Hematopoietic multipotent progenitor cell treated with erythropoietin and hydrocortisone succinate and interleukin-3 and kit ligand, for 15 days (in vitro differentiated cells): ENCODE data around the gene RNF166.
"Not testable (repeated sequence)": the region's sequence is repeated elsewhere in the genome, so short reads cannot be mapped to it uniquely, and the experiment has no call there.

Experiments
- DNase-seq: peaks from one replicate; pipeline ENCODE4 v3.0.0-alpha.2; 2015; ENCODE audit warnings: low spot score

Gene RNF166

DNA sequence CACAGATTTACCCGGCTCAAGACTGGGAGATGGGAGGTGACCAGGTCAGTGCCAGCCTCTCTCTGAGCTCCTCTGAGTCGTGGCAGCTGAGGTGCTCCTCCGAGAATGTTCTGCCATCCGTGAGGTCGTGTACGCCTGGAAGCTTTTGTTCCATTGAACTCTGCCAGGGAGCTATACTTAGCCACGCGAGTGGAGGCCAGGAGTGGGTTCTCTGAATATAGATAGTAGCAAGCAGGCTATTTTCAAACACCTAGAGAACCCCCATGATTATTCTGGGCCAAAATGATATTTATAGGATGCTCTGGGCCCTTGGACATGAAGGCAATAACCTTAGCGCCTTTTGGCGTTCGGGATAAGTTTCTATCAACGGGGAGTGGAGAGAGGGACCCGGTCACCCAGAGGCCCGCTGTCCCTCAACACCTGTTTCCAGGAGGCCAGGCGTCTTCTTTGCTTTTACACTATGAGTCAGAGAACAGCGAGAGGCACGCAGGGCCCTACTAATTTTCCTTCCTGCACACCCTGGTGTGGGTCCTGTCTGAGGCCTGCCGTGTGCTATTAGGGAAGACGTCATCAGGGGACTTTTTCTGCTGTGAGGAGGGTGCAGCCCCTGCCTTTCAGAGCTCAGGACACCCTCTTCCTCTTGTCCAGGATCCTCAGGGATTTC, 32.4 kb downstream of the RNF166 start:
- DNase-seq = no peak

DNA sequence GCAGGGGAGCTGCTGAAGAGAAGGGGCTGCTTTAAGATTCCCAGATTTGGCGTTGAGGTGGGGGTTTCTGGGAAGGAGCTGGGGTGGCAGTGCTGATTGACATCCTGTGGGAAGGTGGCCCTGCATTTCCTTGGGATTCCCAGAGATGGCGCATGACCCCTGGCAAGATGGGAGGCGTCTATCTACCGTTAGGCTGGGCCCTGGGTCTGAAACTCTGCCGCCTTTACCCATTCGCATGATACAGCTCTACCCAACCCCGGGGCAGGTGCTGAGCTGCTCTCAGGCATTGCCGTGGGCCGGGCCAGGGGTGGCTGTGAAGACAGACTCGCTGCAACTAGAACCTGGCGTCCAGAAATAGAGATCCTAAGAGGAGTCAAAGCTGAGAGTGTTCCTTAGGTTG, 33.4 kb downstream of the RNF166 start:
- no peak for DNase-seq

DNA sequence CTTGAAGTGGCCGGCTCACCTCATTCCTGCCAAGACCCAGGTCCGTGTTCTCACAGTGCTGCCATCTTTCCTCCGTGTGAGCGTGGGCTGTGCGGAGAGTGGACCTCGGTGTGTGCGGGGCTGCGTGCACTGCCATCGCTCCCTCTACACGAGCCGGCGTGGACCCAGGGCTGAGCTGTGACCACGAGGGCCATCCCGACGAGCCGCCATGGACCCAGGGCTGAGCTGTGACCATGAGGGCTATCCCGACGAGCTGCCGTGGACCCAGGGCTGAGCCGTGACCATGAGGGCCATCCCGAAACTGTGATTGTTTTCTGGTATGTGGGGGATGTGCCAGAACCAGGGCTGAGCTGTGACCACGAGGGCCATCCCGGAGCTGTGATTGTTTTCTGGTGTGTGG, 34.4 kb downstream of the RNF166 start:
- no peak for DNase-seq

DNA sequence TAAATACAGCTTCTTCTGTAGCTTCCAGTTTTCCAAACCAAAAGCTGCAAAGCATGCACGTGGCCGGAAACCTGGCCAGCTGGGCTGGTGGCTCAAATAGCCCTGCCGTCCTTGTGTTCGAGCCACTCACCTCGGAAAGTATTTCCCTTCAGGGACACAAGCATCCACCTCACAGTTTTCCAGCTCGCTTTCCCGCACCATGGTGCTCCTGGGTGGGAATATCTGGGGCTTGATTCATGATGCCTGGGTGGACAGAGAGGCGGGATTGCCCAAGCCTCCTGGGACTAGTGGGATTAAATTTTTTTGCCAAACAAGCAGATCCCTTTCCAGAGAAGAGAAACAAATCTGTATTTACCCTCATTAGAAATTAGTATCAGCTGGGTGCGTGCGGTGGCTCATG, 36.2 kb downstream of the RNF166 start:
- DNase-seq = no peak

DNA sequence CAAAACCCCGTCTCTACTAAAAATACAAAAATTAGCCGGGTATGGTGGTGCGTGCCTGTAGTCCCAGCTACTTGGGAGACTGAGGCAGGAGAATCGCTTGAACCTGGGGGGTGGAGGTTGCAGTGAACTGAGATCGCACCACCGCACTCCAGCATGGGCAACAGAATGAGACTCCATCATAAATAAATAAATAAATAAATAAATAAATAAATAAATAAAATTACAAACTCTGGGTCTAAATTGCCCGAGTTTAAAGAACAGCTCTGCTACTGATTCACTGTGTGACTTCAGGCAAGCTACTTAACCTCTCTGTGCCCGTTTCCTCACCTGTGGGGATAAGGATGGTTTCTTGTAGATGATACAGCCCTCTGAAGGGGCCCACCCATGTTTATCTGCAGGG, 36.7 kb downstream of the RNF166 start:
- not testable (repeated sequence) for DNase-seq

DNA sequence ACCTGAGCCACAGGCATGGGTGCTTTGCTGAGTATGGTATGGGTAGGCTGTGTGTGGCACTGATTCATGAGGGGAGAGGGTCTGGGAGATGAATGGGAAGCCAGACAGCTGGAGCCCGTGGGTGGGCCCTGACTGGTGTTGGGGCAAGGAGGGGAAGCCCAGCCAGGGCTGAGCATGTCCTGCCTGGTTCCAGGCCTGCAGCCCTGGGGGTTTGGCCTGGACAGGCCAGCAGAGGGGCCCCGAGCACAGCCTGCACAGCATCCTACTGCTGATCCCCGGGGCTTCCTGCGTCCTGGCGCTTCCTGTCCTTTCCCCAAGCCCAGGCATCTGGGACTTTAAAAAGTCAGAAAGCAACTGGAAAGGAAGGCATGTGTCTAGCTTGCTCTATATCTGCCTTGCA, 38.7 kb downstream of the RNF166 start:
- DNase-seq = no peak

DNA sequence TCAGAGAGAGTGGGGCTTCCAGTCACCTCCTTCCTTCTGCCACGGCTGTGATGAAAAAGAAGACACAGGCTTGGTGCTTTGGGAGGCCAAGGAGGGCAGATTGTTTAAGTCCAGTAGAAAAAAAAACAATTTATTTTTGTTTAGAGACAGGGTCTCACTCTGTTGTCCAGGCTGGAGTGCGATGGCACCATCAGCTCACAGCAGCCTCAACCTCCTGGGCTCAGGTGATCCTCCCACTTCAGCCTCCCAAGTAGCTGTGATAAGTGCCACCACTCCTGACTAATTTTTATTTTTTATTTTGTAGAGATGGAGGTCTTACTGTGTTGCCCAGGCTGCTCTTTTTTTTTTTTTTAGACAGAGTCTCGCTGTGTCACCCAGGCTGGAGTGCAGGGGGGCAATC, 40.6 kb downstream of the RNF166 start:
- no peak for DNase-seq

DNA sequence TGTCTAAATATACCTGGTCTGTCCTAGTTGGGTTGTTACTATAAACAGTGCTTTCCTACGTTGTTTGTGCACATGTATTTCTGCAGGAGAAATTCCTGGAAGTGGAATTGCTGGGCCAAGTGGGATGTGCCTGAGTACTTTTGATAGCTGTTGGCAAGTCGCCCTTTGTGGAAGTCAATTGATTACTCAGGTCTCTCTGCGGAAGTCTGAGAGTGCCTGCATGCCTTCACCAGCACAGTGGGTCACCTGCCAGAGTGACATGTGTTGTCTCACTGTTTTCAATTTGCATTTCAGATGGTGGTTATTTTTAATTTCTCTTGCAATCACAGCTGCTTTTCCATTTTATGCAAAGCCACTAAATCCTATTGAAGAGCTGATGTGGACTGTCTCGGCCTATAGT, 41.1 kb downstream of the RNF166 start:
- no peak for DNase-seq

DNA sequence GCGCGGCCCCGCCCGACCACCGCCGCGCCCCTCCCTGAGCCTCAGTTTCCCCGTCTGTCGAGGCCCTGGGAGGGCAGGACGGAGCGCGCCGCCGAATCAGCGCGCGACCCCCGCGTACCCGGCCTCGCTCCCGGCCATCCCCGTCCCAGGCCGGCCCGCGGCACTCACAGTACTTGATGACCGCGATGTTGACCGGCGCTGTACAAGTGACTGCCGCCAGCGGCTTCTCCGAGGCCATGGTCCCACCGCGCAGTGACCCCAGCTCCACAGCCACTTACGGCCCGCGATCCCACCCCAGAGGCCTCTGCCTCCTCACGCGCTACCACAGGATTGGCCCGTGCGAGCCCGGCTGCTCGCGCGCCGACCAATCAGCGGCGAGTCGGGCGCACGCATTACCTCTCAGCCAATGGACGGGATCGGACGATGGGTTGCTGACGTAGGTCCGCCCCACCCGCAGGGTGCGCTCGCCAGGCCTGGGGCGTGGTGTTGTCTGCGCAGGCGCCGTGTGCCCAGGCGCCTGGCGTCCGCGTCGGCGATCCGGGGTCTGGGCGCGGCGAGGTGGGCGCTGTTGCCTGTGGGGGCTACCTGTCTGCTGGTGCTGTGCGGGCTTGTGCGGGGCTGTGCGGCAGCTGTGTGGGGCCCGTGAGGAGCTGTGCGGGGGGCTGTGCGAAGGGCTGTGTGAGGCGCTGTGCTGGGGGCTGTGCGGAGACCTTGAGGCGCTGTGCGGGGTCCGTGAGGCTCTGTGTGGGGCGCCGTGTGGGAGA, 43.2 kb downstream of the RNF166 start, which contains the start of gene MVD:
MVD (minus strand) TSS at position 249 of the 764 bp plus-strand sequence; CDS start at position 238, 11 bp downstream.
- peak; percentile 98 for DNase-seq

DNA sequence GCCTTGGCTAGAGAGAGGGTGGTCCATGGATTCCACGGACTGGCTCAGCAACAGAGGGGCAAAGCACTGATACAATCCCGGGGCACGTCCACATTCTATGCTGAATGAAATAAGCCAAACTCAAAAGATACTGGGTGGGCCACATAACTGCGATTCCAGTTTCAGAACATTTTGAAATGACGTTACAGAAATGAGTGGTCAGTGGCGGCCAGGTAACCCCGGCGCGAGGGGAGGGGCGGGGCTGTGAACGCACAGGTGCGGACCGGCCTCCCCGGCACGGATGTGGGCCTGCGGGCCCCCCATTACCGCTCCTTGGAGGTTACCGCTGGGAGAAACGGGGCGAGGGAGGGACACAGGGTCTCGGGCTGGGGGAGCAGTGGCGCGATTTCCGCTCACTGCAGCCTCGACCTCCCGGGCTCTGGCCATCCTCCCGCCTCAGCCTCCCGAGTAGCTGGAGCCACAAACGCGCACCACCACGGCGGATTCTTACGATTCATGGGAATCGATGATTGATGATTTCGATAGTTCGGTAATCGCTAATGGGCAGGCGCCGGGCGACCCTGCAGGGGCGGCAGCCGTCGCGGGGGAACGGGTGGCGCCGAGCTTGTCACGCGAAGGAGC, 43.9 kb downstream of the RNF166 start:
- DNase-seq = no peak

DNA sequence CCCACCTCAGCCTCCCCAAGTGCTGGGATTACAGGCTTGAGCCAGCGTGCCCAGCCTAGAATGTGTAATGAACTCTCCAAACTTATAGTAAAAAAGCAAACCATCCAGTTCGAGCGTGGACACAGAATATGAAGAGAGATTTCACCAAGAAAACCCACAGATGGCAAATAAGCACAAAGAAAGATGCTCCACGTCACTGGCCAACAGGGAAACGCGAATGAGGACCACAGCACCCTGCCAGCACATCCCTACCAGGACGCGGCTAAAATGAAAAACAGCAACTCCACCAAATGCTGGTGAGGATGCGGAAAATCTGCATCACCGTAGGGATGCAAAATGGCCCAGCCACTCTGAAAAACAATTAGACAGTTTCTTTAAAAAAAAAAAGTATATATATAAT, 44.7 kb downstream of the RNF166 start:
- no peak for DNase-seq

DNA sequence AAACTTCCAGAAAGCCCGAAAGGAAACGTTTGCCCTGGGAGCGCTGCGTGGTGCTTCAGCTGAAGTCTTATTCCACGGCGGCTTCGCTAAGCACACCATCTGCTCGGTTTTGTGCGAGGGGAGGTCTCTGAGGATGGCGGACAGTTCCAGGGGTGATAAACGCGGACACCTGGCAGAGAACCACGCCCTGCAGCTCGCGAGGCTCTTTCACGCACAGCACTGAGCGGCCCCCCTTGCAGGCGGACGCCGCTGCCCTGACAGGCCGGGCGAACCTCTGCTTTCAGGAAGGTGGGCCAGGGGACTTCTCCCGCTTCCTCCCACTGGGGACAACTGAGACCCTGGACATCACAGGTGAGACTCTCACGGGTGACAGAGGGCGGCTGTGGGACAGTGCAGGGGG, 47.0 kb downstream of the RNF166 start:
- no peak for DNase-seq

DNA sequence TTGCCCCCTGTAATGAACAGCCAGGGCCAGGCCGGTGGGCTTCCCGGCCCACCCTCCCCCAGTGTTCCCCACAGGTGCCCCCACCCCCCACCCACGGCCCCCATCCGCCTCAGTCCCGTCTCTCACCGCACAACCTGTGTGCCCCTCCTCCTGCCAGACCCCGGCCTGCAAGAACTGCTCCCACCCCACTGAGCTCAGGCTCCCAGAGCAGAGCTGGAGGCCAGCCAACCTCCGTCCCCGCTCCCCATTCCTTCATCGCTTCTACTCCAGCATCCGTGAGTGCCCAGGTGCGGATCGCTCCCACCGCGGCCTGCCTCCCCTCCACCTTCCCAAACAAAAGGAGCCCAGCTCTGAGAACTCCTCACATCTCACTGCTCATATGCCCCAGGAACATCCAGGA, 47.5 kb downstream of the RNF166 start:
- DNase-seq = no peak

DNA sequence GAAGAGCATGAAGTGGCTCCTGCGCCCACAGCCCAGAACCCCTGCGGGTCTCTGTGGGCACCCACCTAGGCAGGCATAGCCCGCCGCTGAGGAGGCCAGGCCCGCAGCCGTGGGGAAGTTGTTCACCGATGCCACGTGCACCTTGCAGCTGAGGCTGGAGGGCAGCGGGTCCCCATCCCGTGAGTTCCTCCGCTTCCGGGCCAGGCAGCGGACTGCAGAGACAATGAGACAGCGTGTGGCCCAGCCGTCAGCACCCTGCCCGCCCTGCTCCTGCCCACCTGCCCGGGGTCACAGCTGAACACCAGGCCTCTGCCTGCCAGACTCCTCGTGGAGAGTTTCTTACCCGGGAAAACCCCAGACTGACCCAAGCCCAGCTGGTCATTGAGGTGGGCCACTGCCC, 48.8 kb downstream of the RNF166 start:
- no peak for DNase-seq

DNA sequence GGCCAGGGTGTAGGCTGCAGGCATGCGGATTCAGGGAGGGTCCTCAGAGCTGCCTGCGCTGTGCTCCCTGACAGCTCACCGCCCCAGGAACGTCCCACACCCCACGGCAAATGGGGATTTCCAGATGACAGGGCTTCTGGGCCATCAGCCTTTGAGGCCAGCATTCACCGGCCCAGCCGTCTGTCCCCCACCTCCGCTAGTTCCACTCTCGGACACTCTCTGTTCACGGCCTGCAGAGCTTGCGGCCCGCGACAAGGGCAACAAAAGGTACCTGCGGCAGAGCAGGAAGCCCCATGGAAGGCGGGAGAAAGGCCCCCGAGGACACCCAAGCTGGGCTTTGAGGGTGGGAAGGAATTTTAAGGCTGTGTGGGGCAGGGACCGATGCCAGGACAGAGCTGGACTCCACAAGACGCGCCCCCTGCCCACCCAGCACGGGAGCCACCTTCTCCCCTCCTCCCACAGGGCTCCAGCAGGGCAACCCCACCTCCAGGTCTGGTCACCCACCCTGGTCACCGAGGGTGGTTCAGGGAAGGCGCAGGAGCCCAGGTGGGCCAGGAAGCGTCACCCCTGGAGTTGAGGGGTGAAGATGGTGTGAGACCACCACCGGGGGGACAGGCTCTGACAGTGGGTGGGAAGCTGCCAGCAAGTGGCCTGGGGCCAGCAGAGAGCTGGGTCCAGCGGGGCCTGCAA, 49.8 kb downstream of the RNF166 start:
- DNase-seq = no peak

DNA sequence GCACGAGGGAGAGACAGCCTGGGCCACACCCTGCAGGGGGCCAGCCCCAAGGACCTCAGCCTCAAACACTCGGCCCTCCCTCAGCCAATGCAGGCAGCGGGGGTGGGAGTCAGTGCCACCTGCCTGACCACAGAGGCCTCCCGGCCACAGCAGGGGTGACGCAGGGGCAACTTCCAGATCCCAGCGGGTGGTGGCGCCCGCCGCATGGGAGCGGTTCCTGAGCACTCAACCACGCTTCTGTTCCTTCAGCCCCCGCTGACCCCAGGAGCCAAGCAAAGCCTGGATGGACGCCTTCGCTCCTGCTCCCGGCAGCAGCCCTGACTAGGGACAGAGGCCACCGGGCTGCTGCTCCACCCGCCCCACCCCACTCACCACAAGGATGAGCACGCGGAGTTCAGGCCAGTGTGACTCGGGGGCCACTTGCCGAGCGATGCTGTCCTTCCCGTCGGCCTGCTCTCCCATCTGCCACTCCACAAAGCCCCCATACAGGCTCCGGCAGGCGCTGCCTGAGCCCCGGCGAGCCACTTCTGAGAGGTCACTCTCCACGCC, 50.4 kb downstream of the RNF166 start:
- DNase-seq = no peak

DNA sequence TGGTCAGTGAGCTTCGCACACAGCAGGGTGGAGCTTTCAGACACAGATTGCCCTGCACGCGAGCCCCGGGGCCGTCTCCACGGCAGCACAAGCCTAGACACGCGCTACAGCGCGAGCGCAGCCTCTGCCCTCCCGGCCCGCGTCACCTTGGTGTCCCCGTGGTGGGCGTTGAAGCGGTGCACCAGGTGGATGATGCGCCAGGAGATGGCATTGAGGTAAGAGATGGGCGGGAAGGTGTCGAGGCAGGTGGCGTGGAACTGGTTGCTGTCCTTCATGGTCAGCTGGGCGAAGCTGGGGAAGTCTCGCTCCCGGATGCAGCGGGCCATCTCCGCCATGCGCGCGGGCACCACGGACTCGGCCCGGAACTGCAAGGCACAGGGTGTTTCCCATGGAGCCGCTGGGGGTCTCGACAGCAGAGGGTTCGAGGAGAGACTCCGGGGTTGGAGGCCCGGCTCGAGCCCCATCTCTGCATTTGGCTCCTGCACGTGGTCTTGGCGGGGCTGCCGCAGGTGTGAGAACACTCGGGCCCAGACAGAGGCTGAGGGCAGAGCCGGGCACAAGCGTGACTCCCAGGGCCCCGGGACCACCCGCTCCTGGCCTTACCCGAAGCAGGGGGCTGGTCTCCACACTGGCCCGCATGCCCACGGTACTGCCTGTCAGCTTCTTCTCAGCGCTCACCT, 51.0 kb downstream of the RNF166 start:
- DNase-seq = no peak

DNA sequence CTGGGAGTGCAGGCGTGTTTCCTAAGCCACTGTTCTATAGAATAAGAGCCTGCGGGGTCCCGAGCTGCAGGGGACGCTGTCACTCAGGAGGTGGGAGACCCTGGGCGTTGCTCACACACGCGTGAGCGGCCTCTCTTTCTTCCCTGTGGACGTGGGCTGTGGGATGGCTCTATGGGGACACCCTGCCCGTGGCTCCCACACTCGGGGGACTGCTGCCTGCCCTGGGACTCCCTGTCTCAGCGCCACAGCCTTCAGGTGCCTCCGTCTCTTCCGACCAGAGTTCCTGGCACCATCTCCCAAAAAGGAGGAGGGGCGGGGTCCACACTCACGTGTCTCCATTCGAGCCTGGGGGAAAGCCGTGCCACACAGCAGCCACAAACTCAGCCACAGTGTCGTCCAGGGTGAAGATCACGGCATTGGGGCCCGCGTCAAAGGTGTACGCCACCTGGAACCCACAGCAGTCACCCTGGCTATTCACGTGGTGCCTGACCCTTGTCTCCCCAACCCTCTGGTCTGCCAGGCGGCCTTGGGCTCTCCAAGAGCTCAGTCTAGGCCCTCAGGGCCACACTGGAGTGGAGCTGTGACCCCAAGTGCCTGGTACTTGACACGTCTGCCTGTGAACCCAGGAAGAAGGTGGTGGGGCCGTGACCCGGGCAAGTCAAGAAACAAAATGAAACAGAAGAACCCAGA, 51.7 kb downstream of the RNF166 start:
- no peak for DNase-seq

DNA sequence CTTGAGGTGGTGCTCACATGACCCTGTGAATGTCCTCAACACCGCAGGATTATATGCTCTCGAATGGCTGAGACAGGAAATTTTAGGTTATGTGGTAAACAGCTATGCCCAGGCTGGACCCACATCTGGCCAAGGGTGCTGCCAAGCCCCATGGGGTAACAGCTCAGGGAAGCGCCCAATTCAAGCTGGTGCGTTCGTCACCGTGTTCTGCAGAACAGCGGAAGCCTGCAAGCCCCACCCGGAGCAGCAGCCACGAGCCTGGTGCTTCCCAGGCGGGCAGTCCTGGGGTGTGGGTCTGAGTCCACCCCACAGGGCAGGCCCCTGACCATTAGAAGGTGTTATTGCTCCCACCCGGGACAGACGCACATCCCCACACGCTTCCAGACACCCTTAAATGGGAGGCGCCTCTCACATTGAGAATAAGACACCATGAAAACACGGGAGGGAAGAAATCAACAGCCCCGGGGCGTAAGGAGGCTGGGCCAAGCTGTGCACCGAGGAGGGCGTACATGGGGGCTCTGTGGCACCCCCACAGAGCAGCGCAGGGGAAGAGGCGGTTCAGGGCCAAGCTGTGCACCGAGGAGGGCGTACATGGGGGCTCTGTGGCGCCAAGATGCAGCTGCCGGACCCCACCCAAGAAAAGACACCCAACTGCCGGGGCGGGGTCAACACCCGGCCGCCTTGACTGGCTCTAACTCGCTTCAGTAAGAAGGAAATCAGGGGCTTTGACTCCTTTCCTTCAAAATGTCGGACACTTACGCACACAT, 52.4 kb downstream of the RNF166 start:
- no peak for DNase-seq

DNA sequence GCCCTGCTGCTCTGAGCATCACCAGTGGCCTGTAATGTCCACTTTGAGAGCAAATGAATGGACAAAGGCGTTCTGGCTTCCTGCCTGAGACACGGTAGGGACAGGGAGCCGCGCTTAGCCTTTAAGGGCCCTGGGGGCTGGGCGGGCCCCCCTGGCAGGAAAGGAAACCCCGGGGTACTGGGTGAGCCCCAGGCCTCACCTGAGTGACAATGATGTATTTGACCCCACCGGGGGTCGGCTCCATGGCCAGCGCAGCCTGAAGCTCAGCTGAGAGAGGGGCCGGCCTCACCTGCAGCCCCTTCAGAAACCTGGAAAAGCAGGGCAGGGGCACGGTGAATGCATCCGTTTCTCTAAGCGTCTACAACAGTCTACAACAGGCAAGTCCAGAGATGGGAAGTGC, 53.1 kb downstream of the RNF166 start:
- no peak for DNase-seq

DNA sequence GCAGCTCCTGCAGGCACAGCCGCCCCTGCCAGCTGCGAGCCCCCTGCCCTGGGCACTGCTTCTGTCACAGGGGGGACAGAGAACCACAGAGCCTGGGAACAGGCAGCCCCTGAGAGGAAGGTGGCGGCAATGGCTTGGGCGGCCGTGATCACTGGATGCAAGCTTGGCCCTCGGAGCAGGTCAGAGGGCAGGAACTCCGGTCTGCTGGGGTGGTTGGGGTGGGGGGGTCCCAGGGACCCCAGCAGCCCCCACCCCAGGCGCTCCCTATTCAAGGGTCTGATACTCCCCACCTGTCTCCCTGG, 53.5 kb downstream of the RNF166 start:
- DNase-seq = no peak
